GM12878 (cell line): ENCODE measurements around the gene COL15A1. TPM values are rescaled to one million over a fixed set of nuclear protein-coding genes. Genes with fewer than 3 reads are reported as not detected.

Experiments used
- ATAC-seq: fragments of 200-7000 bp; cut with Tn5 transposase; 3 replicates; pipeline ENCODE4 v1.9.1; 2020; ENCODE audit warnings: mild to moderate bottlenecking, moderate library complexity
- BruUV-seq: library from RNA; stranded (reverse); fragments of 400-500 nt; replicated peaks from 2 replicates; lab custom pipeline; 2021; lab: Mats Ljungman, UMichigan
- CTCF ChIA-PET: fragments of 300-600 bp; sonication (Branson Sonifier 250); formaldehyde crosslinking; extraction: SDS; loops from one replicate; lab custom pipeline; 2021; ENCODE audit warnings: inconsistent platforms; lab: Yijun Ruan, JAX
- POLR2A ChIA-PET: fragments of 350-600 bp; formaldehyde crosslinking; extraction: SDS; loops from one replicate; lab custom pipeline; 2021; ENCODE audit warnings: inconsistent platforms; lab: Charles Lee
- RAD21 ChIA-PET: fragments of 300-600 bp; sonication (Branson Sonifier 250); formaldehyde crosslinking; loops from one replicate; lab custom pipeline; 2023; ENCODE audit warnings: antibody characterized with exemption; ENCODE audit not compliant: unreplicated experiment; lab: Charles Lee
- SMC1A ChIA-PET: fragments of 300-600 bp; sonication (Branson Sonifier 250); formaldehyde crosslinking; loops from one replicate; lab custom pipeline; 2023; ENCODE audit not compliant: unreplicated experiment, uncharacterized antibody; lab: Charles Lee
- DNase-seq: peaks from one replicate; pipeline ENCODE4 v3.0.0-alpha.2; 2011; ENCODE audit warnings: low read depth, low spot score
- FAIRE-seq: peaks from 3 replicates; lab custom pipeline; 2011; peaks lifted over from hg19 to GRCh38; lab: Jason Lieb, UNC
- H2AFZ ChIP-seq: 2 replicates; pipeline ENCODE4 v1.6.0; 2011; ENCODE audit warnings: low read depth, low read length, control low read depth; ENCODE audit not compliant: control insufficient read depth
- H3K27ac ChIP-seq: 2 replicates; pipeline ENCODE4 v1.5.1; 2011; ENCODE audit warnings: control low read depth; ENCODE audit not compliant: control insufficient read depth, insufficient read depth
- H3K27me3 ChIP-seq, 2 experiments: replicated peaks in 1 of 2; 2 replicates each; pipeline versions ENCODE4 v1.6.0 to v1.6.1; 2011; ENCODE audit warnings: low read length in 1 of 2; ENCODE audit not compliant: control insufficient read depth in 2 of 2, insufficient read depth in 2 of 2
- H3K36me3 ChIP-seq, 2 experiments: 2 replicates each; pipeline ENCODE4 v1.5.1; 2011; ENCODE audit warnings: low read length in 1 of 2; ENCODE audit not compliant: control insufficient read depth in 2 of 2, insufficient read depth in 2 of 2
- H3K4me1 ChIP-seq: 2 replicates; pipeline ENCODE4 v1.6.1; 2011; ENCODE audit warnings: mild to moderate bottlenecking, low read length, moderate library complexity, mixed read lengths; ENCODE audit not compliant: control insufficient read depth, insufficient read depth
- H3K4me2 ChIP-seq: 2 replicates; pipeline ENCODE4 v1.6.0; 2011; ENCODE audit warnings: control low read depth; ENCODE audit not compliant: control insufficient read depth, insufficient read depth
- H3K4me3 ChIP-seq: fragments of 200-600 bp; sonication (generic); 2 replicates; pipeline ENCODE4 v1.5.1; 2016
- H3K79me2 ChIP-seq: 2 replicates; pipeline ENCODE4 v1.6.0; 2011; ENCODE audit warnings: low read length; ENCODE audit not compliant: control insufficient read depth, insufficient read depth
- H3K9ac ChIP-seq: 2 replicates; pipeline ENCODE4 v1.8.0; 2011; ENCODE audit warnings: low read length, control low read depth, mixed read lengths; ENCODE audit not compliant: control insufficient read depth, insufficient read depth
- H3K9me3 ChIP-seq: replicated peaks from 3 replicates; pipeline ENCODE4 v1.5.1; 2011; ENCODE audit warnings: mild to moderate bottlenecking, low read length; ENCODE audit not compliant: control insufficient read depth, insufficient read depth
- H4K20me1 ChIP-seq: 2 replicates; pipeline ENCODE4 v1.6.0; 2011; ENCODE audit not compliant: control insufficient read depth, insufficient read depth
- CHD2 ChIP-seq: IDR thresholded peaks from 2 replicates; pipeline ENCODE4 v1.6.1; 2011; ENCODE audit warnings: low read depth, low read length, improper control_type of control experiment, borderline replicate concordance
- CREM ChIP-seq: IDR thresholded peaks from 2 replicates; pipeline ENCODE4 v1.6.1; 2014; ENCODE audit warnings: antibody characterized with exemption, low read depth
- KLF5 ChIP-seq: fragments of 450-650 bp; IDR thresholded peaks from 2 replicates; pipeline ENCODE4 v1.6.1; 2014; ENCODE audit warnings: mild to moderate bottlenecking; ENCODE audit not compliant: partially characterized antibody
- MTA2 ChIP-seq: fragments of 450-650 bp; IDR thresholded peaks from 2 replicates; pipeline ENCODE4 v1.6.1; 2016; ENCODE audit warnings: low read depth, mild to moderate bottlenecking, moderate library complexity
- NR2C1 ChIP-seq: fragments of 450-650 bp; IDR thresholded peaks from 2 replicates; pipeline ENCODE4 v1.6.1; 2017; ENCODE audit warnings: antibody characterized with exemption, mild to moderate bottlenecking, moderate library complexity
- PML ChIP-seq: IDR thresholded peaks from 2 replicates; pipeline ENCODE4 v1.6.1; 2012; ENCODE audit warnings: low read length, inconsistent platforms
- RFX5 ChIP-seq: IDR thresholded peaks from 2 replicates; pipeline ENCODE4 v1.6.1; 2011; ENCODE audit warnings: low read depth, low read length, improper control_type of control experiment
- SP1 ChIP-seq: IDR thresholded peaks from one replicate; pipeline ENCODE4 v1.6.1; 2011; ENCODE audit warnings: low read depth, low read length
- SUZ12 ChIP-seq: fragments of 200-600 bp; sonication (generic); IDR thresholded peaks from one replicate; pipeline ENCODE4 v1.6.1; 2018; ENCODE audit warnings: antibody characterized with exemption, mild to moderate bottlenecking; ENCODE audit not compliant: unreplicated experiment
- WRNIP1 ChIP-seq: IDR thresholded peaks from 2 replicates; pipeline ENCODE4 v1.6.1; 2011; ENCODE audit warnings: low read depth, low read length, improper control_type of control experiment, borderline replicate concordance
- ZNF217 ChIP-seq: fragments of 450-650 bp; IDR thresholded peaks from 2 replicates; pipeline ENCODE4 v1.6.1; 2017; ENCODE audit warnings: antibody characterized with exemption, mild to moderate bottlenecking
- ZNF622 ChIP-seq: fragments of 450-650 bp; IDR thresholded peaks from 2 replicates; pipeline ENCODE4 v1.6.1; 2017; ENCODE audit warnings: mild to moderate bottlenecking, inconsistent platforms
- WGBS: methylation state at CpG from one replicate; pipeline ENCODE4 v1.1.6; 2016; ENCODE audit warnings: low lambda C conversion rate; ENCODE audit not compliant: insufficient replicate concordance, insufficient coverage; ENCODE audit errors: missing lambda C conversion rate; 5-methylcytosine and 5-hydroxymethylcytosine counted together
- in situ Hi-C: fragments of 300-500 bp; cut with MboI; formaldehyde crosslinking; loops from 9 replicates; pipeline ENCODE4 v1.14.3; 2018; ENCODE audit warnings: mixed read lengths
- intact Hi-C: fragments of 100-400 bp; cut with micrococcal nuclease; formaldehyde crosslinking; loops from one replicate; pipeline ENCODE4 v1.14.2; 2022; ENCODE audit not compliant: unreplicated experiment
- polyA plus RNA-seq, 11 experiments: library from polyadenylated mRNA; depleted of rRNA in 4 of 11; unstranded in 6 of 11; stranded (reverse) in 5 of 11; fragments of >200 nt; fragmentation: Nextera tagmentation in 4 of 11; fragmentation: Illumina TruSeq in 1 of 11; extraction: Ambion mirVana in 4 of 11; extraction: Trizol in 1 of 11; gene quantifications; 1 replicate in 1 of 11; 2 replicates in 10 of 11; pipeline versions ENCODE4 v1.2.1 to v1.2.3, GENCODE V29; 2011 to 2016; ENCODE audit warnings: inconsistent platforms in 2 of 11, missing spikeins in 2 of 11, low read depth in 1 of 11
- total RNA-seq, 4 experiments: library from RNA; depleted of rRNA in 3 of 4; stranded (reverse); fragments of >200 nt in 3 of 4; fragmentation: Illumina TruSeq in 1 of 4; extraction: Trizol in 1 of 4; gene quantifications; 2 replicates each; pipeline versions ENCODE4 v1.2.1 to v1.2.3, GENCODE V29; 2013 to 2021
- TF ChIP-seq, protein P1 (sequence below): IDR thresholded peaks from 2 replicates; pipeline ENCODE4 v1.6.1; 2012; ENCODE audit warnings: low read depth, low read length, improper control_type of control experiment
- TF ChIP-seq, protein P2 (sequence below): IDR thresholded peaks from 2 replicates; pipeline ENCODE4 v1.6.1; 2011; ENCODE audit warnings: low read depth, mild to moderate bottlenecking, low read length, moderate library complexity, borderline replicate concordance; ENCODE audit errors: extremely low read depth
- TF ChIP-seq, protein P3 (sequence below): fragments of 450-650 bp; IDR thresholded peaks from 2 replicates; pipeline ENCODE4 v1.6.1; 2016; ENCODE audit warnings: mild to moderate bottlenecking

The COL15A1 gene
- total and polyA plus RNA-seq, 10 of the 15 experiments (the other 5 are each of a cell fraction or from before 2014, with no cell fraction given), result 0.01 to 0.28 (median 0.06) TPM; not detected in 2

DNA sequence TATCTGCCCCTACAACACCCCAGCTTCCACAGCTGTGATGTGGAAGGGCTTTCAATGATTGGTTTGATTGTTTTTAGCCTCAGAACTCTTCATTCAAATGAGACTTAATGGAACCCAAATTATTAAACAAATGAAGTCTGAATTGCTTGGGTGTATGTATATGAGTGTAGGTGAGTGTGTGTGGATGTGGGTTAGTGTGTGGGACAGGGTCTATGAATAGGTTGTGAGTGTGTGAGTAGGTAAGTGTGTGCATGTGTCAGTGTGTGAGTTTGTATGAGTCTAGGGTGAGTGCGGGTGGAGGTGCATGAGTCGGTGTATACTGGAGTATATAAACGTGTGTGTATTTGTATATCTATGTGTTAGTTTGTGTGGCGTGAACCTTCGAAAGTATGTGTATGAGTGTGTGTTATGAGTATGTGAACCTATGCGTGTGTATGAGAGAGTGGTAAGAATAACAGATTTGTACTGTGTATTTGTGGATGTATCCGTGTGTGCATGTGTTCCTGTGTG lies 26.9 kb downstream of the COL15A1 start:
- Histone ChIP-seq H3K27me3 (peaks cover 0 to 7% of the 10 kb centered on the region in 2 experiments; a peak in 3 of 4 replicates), H3K79me2 (no peaks in the 10 kb centered on the region), H3K27ac (no peak overlapping the region), H4K20me1 (peaks cover 2% of the 10 kb centered on the region; the same call in 1 of the 2 replicates), H3K4me2 (no peak overlapping the region), H2AFZ (no peak overlapping the region), H3K9me3 (no peaks in the 10 kb centered on the region), H3K9ac (no peak overlapping the region), H3K36me3 (no peaks in the 10 kb centered on the region), H3K4me1 (no peaks in the 10 kb centered on the region; the same call in 1 of the 2 replicates), H3K4me3 (no peak overlapping the region)
- 18% methylated on average over 7 of the region's 7 CpGs for WGBS
- in situ Hi-C loops, result no loop called here
- BruUV-seq, result no TSS peak
- DNase-seq (no peak), ATAC-seq (no peak), FAIRE-seq (no peak)
- POLR2A ChIA-PET, result no interaction called here
- RAD21 ChIA-PET, result no interaction called here
- TF ChIP-seq RFX5 (no peak), PML (no peak), SUZ12 (no peak), MTA2 (no peak), KLF5 (no peak), ZNF217 (no peak), SP1 (no peak), ZNF622 (no peak), CREM (no peak), CHD2 (no peak), NR2C1 (no peak), WRNIP1 (no peak)
- TF ChIP-seq, protein P1, sequence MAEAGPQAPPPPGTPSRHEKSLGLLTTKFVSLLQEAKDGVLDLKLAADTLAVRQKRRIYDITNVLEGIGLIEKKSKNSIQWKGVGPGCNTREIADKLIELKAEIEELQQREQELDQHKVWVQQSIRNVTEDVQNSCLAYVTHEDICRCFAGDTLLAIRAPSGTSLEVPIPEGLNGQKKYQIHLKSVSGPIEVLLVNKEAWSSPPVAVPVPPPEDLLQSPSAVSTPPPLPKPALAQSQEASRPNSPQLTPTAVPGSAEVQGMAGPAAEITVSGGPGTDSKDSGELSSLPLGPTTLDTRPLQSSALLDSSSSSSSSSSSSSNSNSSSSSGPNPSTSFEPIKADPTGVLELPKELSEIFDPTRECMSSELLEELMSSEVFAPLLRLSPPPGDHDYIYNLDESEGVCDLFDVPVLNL, result no peak
- TF ChIP-seq, protein P2, sequence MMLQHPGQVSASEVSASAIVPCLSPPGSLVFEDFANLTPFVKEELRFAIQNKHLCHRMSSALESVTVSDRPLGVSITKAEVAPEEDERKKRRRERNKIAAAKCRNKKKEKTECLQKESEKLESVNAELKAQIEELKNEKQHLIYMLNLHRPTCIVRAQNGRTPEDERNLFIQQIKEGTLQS, result no peak
- TF ChIP-seq, protein P3, sequence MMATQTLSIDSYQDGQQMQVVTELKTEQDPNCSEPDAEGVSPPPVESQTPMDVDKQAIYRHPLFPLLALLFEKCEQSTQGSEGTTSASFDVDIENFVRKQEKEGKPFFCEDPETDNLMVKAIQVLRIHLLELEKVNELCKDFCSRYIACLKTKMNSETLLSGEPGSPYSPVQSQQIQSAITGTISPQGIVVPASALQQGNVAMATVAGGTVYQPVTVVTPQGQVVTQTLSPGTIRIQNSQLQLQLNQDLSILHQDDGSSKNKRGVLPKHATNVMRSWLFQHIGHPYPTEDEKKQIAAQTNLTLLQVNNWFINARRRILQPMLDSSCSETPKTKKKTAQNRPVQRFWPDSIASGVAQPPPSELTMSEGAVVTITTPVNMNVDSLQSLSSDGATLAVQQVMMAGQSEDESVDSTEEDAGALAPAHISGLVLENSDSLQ, result no peak
- CTCF ChIA-PET, result interaction anchor here (8.4 kb wide), 1 partner anchor 171 kb away, joined by 123 read pairs; no protein-coding TSS in a partner anchor
- intact Hi-C loops, result no loop called here
- SMC1A ChIA-PET, result interaction anchor here (0.8 kb wide), 1 partner anchor 8 kb away, joined by 3 read pairs; no protein-coding TSS in a partner anchor
